B cell (primary cell): ENCODE results near the gene NEU4. TPM values are rescaled to one million over a fixed set of nuclear protein-coding genes. Genes with fewer than 3 reads are reported as not detected.

Experiments
- ATAC-seq: fragments of 200-7000 bp; cut with Tn5 transposase; one replicate; pipeline ENCODE4 v1.10.0; 2021; ENCODE audit warnings: low read depth, mild to moderate bottlenecking, moderate number of reproducible peaks, moderate library complexity
- CTCF ChIA-PET: fragments of 350-600 bp; sonication (Branson Sonifier 250); formaldehyde crosslinking; loops from one replicate; lab custom pipeline; 2021; ENCODE audit warnings: antibody characterized with exemption, inconsistent platforms; lab: Charles Lee
- POLR2A ChIA-PET: fragments of 350-600 bp; sonication (Branson Sonifier 250); formaldehyde crosslinking; loops from one replicate; lab custom pipeline; 2021; ENCODE audit warnings: antibody characterized with exemption; lab: Charles Lee
- DNase-seq: peaks from one replicate; pipeline ENCODE4 v3.0.0; 2013
- H2AFZ ChIP-seq: 2 replicates; pipeline ENCODE4 v1.6.1; 2012; ENCODE audit warnings: mild to moderate bottlenecking, low read depth, low read length; ENCODE audit not compliant: insufficient read depth, poor library complexity, severe bottlenecking
- H3K27ac ChIP-seq, 2 donors: 1 replicate in 1 of 2; 2 replicates in 1 of 2; pipeline ENCODE4 v1.5.1; 2012 to 2013; ENCODE audit warnings: low read length in 2 of 2, mild to moderate bottlenecking in 2 of 2, moderate library complexity in 1 of 2
- H3K27me3 ChIP-seq, 4 experiments: fragments of 200-600 bp in 1 of 4; sonication (generic) in 1 of 4; replicated peaks in 1 of 4; 1 replicate in 2 of 4; 2 replicates in 2 of 4; pipeline versions ENCODE4 v1.6.1 to v1.7.0; 2013 to 2016; ENCODE audit warnings: low read length in 3 of 4, mild to moderate bottlenecking in 2 of 4, mixed read lengths in 1 of 4, moderate library complexity in 1 of 4; ENCODE audit not compliant: insufficient read depth in 4 of 4, control insufficient read depth in 3 of 4; ENCODE audit errors: control extremely low read depth in 1 of 4
- H3K36me3 ChIP-seq, 2 experiments: replicated peaks in 1 of 2; 1 replicate in 1 of 2; 2 replicates in 1 of 2; pipeline versions ENCODE4 v1.6.1 to v1.7.1; 2013; ENCODE audit warnings: low read length in 1 of 2; ENCODE audit not compliant: insufficient read depth in 2 of 2, control insufficient read depth in 1 of 2; ENCODE audit errors: control extremely low read depth in 1 of 2, extremely low read depth in 1 of 2
- H3K4me1 ChIP-seq, 2 donors: fragments of 200-600 bp in 1 of 2; sonication (generic) in 1 of 2; 1 replicate in 1 of 2; 2 replicates in 1 of 2; pipeline versions ENCODE4 v1.5.1 to v1.6.1; 2013 to 2017; ENCODE audit warnings: low read length in 2 of 2; ENCODE audit not compliant: control insufficient read depth in 2 of 2, insufficient read depth in 2 of 2
- H3K4me2 ChIP-seq: replicated peaks from 2 replicates; pipeline ENCODE3; 2012; ENCODE audit warnings: mild to moderate bottlenecking, low read depth, low read length; ENCODE audit not compliant: poor library complexity, severe bottlenecking
- H3K4me3 ChIP-seq, 5 experiments: fragments of 200-600 bp in 1 of 5; sonication (generic) in 1 of 5; 1 replicate in 3 of 5; 2 replicates in 2 of 5; pipeline versions ENCODE4 v1.5.1 to v1.7.0; 2011 to 2016; ENCODE audit warnings: low read length in 4 of 5, mild to moderate bottlenecking in 4 of 5, low read depth in 2 of 5, control low read depth in 1 of 5, moderate library complexity in 1 of 5; ENCODE audit not compliant: insufficient read depth in 1 of 5; ENCODE audit errors: control extremely low read depth in 1 of 5, extremely low read depth in 1 of 5
- H3K79me2 ChIP-seq: fragments of 200-600 bp; sonication (generic); one replicate; pipeline ENCODE4 v1.6.0; 2016; ENCODE audit warnings: low read length; ENCODE audit not compliant: control insufficient read depth, insufficient read depth
- H3K9ac ChIP-seq: fragments of 200-600 bp; sonication (generic); 2 replicates; pipeline ENCODE4 v1.6.1; 2017; ENCODE audit warnings: mild to moderate bottlenecking, low read length, moderate library complexity
- H3K9me3 ChIP-seq, 3 donors: one replicate each; pipeline versions ENCODE4 v1.6.1 to v1.7.1; 2013; ENCODE audit warnings: low read length in 2 of 3; ENCODE audit not compliant: control insufficient read depth in 2 of 3, insufficient read depth in 1 of 3; ENCODE audit errors: control extremely low read depth in 1 of 3
- H4K20me1 ChIP-seq: 2 replicates; pipeline ENCODE4 v1.6.0; 2012; ENCODE audit warnings: mild to moderate bottlenecking, low read length; ENCODE audit not compliant: insufficient read depth, control insufficient read depth, poor library complexity, severe bottlenecking
- H3K27ac Mint-ChIP-seq: one replicate; pipeline ENCODE4 v1.8.0; 2021; ENCODE audit warnings: mixed read lengths
- H3K27me3 Mint-ChIP-seq: one replicate; pipeline ENCODE4 v1.8.0; 2021; ENCODE audit warnings: mixed read lengths
- H3K4me1 Mint-ChIP-seq: one replicate; pipeline ENCODE4 v1.8.0; 2021; ENCODE audit warnings: mixed read lengths
- H3K4me3 Mint-ChIP-seq: one replicate; pipeline ENCODE4 v1.8.0; 2021; ENCODE audit warnings: mixed read lengths
- H3K9me3 Mint-ChIP-seq: one replicate; pipeline ENCODE4 v1.8.0; 2022; ENCODE audit warnings: mixed read lengths; ENCODE audit not compliant: insufficient read depth
- EZH2 ChIP-seq: IDR thresholded peaks from 2 replicates; pipeline ENCODE4 v1.6.1; 2012; ENCODE audit warnings: borderline replicate concordance, low read depth, mild to moderate bottlenecking, moderate library complexity, low read length; ENCODE audit not compliant: insufficient read depth, poor library complexity, severe bottlenecking
- WGBS: methylation state at CpG from one replicate; pipeline ENCODE4 v1.1.5; 2013; ENCODE audit warnings: missing lambda C conversion rate; ENCODE audit not compliant: insufficient coverage; 5-methylcytosine and 5-hydroxymethylcytosine counted together
- intact Hi-C: fragments of 100-400 bp; cut with micrococcal nuclease; formaldehyde crosslinking; loops from one replicate; pipeline ENCODE4 v1.10.0; 2022
- polyA plus RNA-seq: library from polyadenylated mRNA; depleted of rRNA; stranded (reverse); fragments of >200 nt; gene quantifications from 2 replicates; pipeline ENCODE4 v1.2.3, GENCODE V29; 2012
- total RNA-seq, 2 donors: library from RNA; stranded (reverse); fragments of 120-200 nt in 1 of 2; gene quantifications; 1 replicate in 1 of 2; 2 replicates in 1 of 2; pipeline versions ENCODE4 v1.2.3 to v1.2.4, GENCODE V29; 2013 to 2022
- TF ChIP-seq, protein P1 (sequence below): fragments of 200-600 bp; IDR thresholded peaks from one replicate; pipeline ENCODE4 v1.8.0; 2022; ENCODE audit warnings: antibody characterized with exemption, mild to moderate bottlenecking

The NEU4 gene
- total and polyA plus RNA-seq, 2 donors (not counting 1 experiment from before 2014, with no cell fraction given), result 0.19 TPM; not detected in 1

DNA sequence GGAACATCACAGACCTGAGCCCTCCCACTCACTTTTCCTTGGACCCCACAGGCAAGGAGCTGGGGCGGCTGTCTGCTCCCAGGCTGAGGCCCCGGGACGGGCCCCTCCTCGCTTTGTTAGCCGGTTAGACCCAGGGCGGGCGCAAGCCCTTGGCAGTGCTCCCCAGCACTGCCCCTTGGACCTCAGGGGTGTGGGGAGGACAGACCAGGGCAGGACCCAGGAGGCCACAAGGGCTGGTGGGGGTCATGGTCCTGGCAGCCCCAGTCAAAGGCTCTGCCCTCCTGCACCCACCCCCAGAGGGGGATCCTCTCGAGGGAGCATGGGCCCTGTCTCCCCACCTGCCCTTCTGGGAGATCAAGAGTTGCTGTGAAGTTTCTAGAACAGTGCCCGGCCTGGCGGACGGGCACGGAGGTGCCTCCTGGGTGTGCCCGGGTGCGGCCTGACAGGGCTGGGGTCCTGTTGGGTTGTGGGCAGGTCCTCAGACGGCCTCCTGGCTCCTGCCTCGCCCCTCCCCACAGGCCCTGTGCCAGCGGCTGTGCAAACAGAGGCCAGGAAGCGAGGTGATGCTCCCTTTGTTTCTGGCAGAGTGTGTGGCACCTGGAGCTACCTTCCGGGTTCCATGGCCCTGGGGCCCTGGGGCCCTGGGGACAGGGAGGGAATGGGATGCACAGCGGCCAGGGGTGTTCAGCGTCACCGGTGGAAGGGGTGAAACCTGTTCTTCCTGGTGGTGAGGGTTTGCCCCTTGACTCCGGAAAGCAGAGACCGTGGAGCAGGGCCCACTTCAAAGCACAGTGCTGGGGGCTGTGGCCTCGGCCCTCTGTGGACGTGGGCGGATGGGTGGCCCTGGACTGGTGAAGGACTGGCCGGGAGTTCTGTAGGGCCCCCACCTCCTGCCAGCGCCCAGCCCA, 35.2 kb upstream of the NEU4 start:
- POLR2A ChIA-PET, result no interaction called here
- Mint-ChIP-seq H3K27me3 (peaks cover 4% of the 10 kb centered on the region), H3K9me3 (no peaks in the 10 kb centered on the region), H3K27ac (no peak overlapping the region), H3K4me1 (peaks cover 9% of the 10 kb centered on the region), H3K4me3 (no peak overlapping the region)
- DNase-seq (no peak), ATAC-seq (no peak)
- intact Hi-C loops, result no loop called here
- Histone ChIP-seq H3K9ac (no peak overlapping the region), H2AFZ (no peak overlapping the region), H3K36me3 (no peaks in the 10 kb centered on the region), H3K4me1 (peaks cover 0 to 15% of the 10 kb centered on the region in 2 donors), H3K4me2 (no peak overlapping the region), H3K9me3 (no peaks in the 10 kb centered on the region), H3K27me3 (peaks cover 0 to 13% (median 0%) of the 10 kb centered on the region in 4 experiments), H3K79me2 (no peaks in the 10 kb centered on the region), H4K20me1 (no peaks in the 10 kb centered on the region), H3K4me3 (no peak overlapping the region), H3K27ac (no peak overlapping the region)
- WGBS, result 88% methylated on average over 28 of the region's 29 CpGs
- CTCF ChIA-PET, result no interaction called here
- TF ChIP-seq EZH2, result no peak
- TF ChIP-seq, protein P1, sequence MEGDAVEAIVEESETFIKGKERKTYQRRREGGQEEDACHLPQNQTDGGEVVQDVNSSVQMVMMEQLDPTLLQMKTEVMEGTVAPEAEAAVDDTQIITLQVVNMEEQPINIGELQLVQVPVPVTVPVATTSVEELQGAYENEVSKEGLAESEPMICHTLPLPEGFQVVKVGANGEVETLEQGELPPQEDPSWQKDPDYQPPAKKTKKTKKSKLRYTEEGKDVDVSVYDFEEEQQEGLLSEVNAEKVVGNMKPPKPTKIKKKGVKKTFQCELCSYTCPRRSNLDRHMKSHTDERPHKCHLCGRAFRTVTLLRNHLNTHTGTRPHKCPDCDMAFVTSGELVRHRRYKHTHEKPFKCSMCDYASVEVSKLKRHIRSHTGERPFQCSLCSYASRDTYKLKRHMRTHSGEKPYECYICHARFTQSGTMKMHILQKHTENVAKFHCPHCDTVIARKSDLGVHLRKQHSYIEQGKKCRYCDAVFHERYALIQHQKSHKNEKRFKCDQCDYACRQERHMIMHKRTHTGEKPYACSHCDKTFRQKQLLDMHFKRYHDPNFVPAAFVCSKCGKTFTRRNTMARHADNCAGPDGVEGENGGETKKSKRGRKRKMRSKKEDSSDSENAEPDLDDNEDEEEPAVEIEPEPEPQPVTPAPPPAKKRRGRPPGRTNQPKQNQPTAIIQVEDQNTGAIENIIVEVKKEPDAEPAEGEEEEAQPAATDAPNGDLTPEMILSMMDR, result no peak
